B cell (primary cell): ENCODE data around the gene IRGQ. TPM values are rescaled to one million over a fixed set of nuclear protein-coding genes. Genes with fewer than 3 reads are reported as not detected.

Experiments
- ATAC-seq: fragments of 200-7000 bp; cut with Tn5 transposase; one replicate; pipeline ENCODE4 v1.10.0; 2021; ENCODE audit warnings: low read depth, mild to moderate bottlenecking, moderate number of reproducible peaks, moderate library complexity
- CTCF ChIA-PET: fragments of 350-600 bp; sonication (Branson Sonifier 250); formaldehyde crosslinking; loops from one replicate; lab custom pipeline; 2021; ENCODE audit warnings: antibody characterized with exemption, inconsistent platforms; lab: Charles Lee
- POLR2A ChIA-PET: fragments of 350-600 bp; sonication (Branson Sonifier 250); formaldehyde crosslinking; loops from one replicate; lab custom pipeline; 2021; ENCODE audit warnings: antibody characterized with exemption; lab: Charles Lee
- DNase-seq: peaks from one replicate; pipeline ENCODE4 v3.0.0; 2013
- H2AFZ ChIP-seq: 2 replicates; pipeline ENCODE4 v1.6.1; 2012; ENCODE audit warnings: mild to moderate bottlenecking, low read depth, low read length; ENCODE audit not compliant: insufficient read depth, poor library complexity, severe bottlenecking
- H3K27ac ChIP-seq, 2 donors: 1 replicate in 1 of 2; 2 replicates in 1 of 2; pipeline ENCODE4 v1.5.1; 2012 to 2013; ENCODE audit warnings: low read length in 2 of 2, mild to moderate bottlenecking in 2 of 2, moderate library complexity in 1 of 2
- H3K27me3 ChIP-seq, 4 experiments: fragments of 200-600 bp in 1 of 4; sonication (generic) in 1 of 4; replicated peaks in 1 of 4; 1 replicate in 2 of 4; 2 replicates in 2 of 4; pipeline versions ENCODE4 v1.6.1 to v1.7.0; 2013 to 2016; ENCODE audit warnings: low read length in 3 of 4, mild to moderate bottlenecking in 2 of 4, mixed read lengths in 1 of 4, moderate library complexity in 1 of 4; ENCODE audit not compliant: insufficient read depth in 4 of 4, control insufficient read depth in 3 of 4; ENCODE audit errors: control extremely low read depth in 1 of 4
- H3K36me3 ChIP-seq, 2 experiments: replicated peaks in 1 of 2; 1 replicate in 1 of 2; 2 replicates in 1 of 2; pipeline versions ENCODE4 v1.6.1 to v1.7.1; 2013; ENCODE audit warnings: low read length in 1 of 2; ENCODE audit not compliant: insufficient read depth in 2 of 2, control insufficient read depth in 1 of 2; ENCODE audit errors: control extremely low read depth in 1 of 2, extremely low read depth in 1 of 2
- H3K4me1 ChIP-seq, 2 donors: fragments of 200-600 bp in 1 of 2; sonication (generic) in 1 of 2; 1 replicate in 1 of 2; 2 replicates in 1 of 2; pipeline versions ENCODE4 v1.5.1 to v1.6.1; 2013 to 2017; ENCODE audit warnings: low read length in 2 of 2; ENCODE audit not compliant: control insufficient read depth in 2 of 2, insufficient read depth in 2 of 2
- H3K4me2 ChIP-seq: replicated peaks from 2 replicates; pipeline ENCODE3; 2012; ENCODE audit warnings: mild to moderate bottlenecking, low read depth, low read length; ENCODE audit not compliant: poor library complexity, severe bottlenecking
- H3K4me3 ChIP-seq, 5 experiments: fragments of 200-600 bp in 1 of 5; sonication (generic) in 1 of 5; 1 replicate in 3 of 5; 2 replicates in 2 of 5; pipeline versions ENCODE4 v1.5.1 to v1.7.0; 2011 to 2016; ENCODE audit warnings: low read length in 4 of 5, mild to moderate bottlenecking in 4 of 5, low read depth in 2 of 5, control low read depth in 1 of 5, moderate library complexity in 1 of 5; ENCODE audit not compliant: insufficient read depth in 1 of 5; ENCODE audit errors: control extremely low read depth in 1 of 5, extremely low read depth in 1 of 5
- H3K79me2 ChIP-seq: fragments of 200-600 bp; sonication (generic); one replicate; pipeline ENCODE4 v1.6.0; 2016; ENCODE audit warnings: low read length; ENCODE audit not compliant: control insufficient read depth, insufficient read depth
- H3K9ac ChIP-seq: fragments of 200-600 bp; sonication (generic); 2 replicates; pipeline ENCODE4 v1.6.1; 2017; ENCODE audit warnings: mild to moderate bottlenecking, low read length, moderate library complexity
- H3K9me3 ChIP-seq, 3 donors: one replicate each; pipeline versions ENCODE4 v1.6.1 to v1.7.1; 2013; ENCODE audit warnings: low read length in 2 of 3; ENCODE audit not compliant: control insufficient read depth in 2 of 3, insufficient read depth in 1 of 3; ENCODE audit errors: control extremely low read depth in 1 of 3
- H4K20me1 ChIP-seq: 2 replicates; pipeline ENCODE4 v1.6.0; 2012; ENCODE audit warnings: mild to moderate bottlenecking, low read length; ENCODE audit not compliant: insufficient read depth, control insufficient read depth, poor library complexity, severe bottlenecking
- H3K27ac Mint-ChIP-seq: one replicate; pipeline ENCODE4 v1.8.0; 2021; ENCODE audit warnings: mixed read lengths
- H3K27me3 Mint-ChIP-seq: one replicate; pipeline ENCODE4 v1.8.0; 2021; ENCODE audit warnings: mixed read lengths
- H3K4me1 Mint-ChIP-seq: one replicate; pipeline ENCODE4 v1.8.0; 2021; ENCODE audit warnings: mixed read lengths
- H3K4me3 Mint-ChIP-seq: one replicate; pipeline ENCODE4 v1.8.0; 2021; ENCODE audit warnings: mixed read lengths
- H3K9me3 Mint-ChIP-seq: one replicate; pipeline ENCODE4 v1.8.0; 2022; ENCODE audit warnings: mixed read lengths; ENCODE audit not compliant: insufficient read depth
- EZH2 ChIP-seq: IDR thresholded peaks from 2 replicates; pipeline ENCODE4 v1.6.1; 2012; ENCODE audit warnings: borderline replicate concordance, low read depth, mild to moderate bottlenecking, moderate library complexity, low read length; ENCODE audit not compliant: insufficient read depth, poor library complexity, severe bottlenecking
- WGBS: methylation state at CpG from one replicate; pipeline ENCODE4 v1.1.5; 2013; ENCODE audit warnings: missing lambda C conversion rate; ENCODE audit not compliant: insufficient coverage; 5-methylcytosine and 5-hydroxymethylcytosine counted together
- intact Hi-C: fragments of 100-400 bp; cut with micrococcal nuclease; formaldehyde crosslinking; loops from one replicate; pipeline ENCODE4 v1.10.0; 2022
- polyA plus RNA-seq: library from polyadenylated mRNA; depleted of rRNA; stranded (reverse); fragments of >200 nt; gene quantifications from 2 replicates; pipeline ENCODE4 v1.2.3, GENCODE V29; 2012
- total RNA-seq, 2 donors: library from RNA; stranded (reverse); fragments of 120-200 nt in 1 of 2; gene quantifications; 1 replicate in 1 of 2; 2 replicates in 1 of 2; pipeline versions ENCODE4 v1.2.3 to v1.2.4, GENCODE V29; 2013 to 2022
- TF ChIP-seq, protein P1 (sequence below): fragments of 200-600 bp; IDR thresholded peaks from one replicate; pipeline ENCODE4 v1.8.0; 2022; ENCODE audit warnings: antibody characterized with exemption, mild to moderate bottlenecking

The IRGQ gene
- total and polyA plus RNA-seq, 2 donors (not counting 1 experiment from before 2014, with no cell fraction given), result 20.3 to 22.6 TPM

DNA sequence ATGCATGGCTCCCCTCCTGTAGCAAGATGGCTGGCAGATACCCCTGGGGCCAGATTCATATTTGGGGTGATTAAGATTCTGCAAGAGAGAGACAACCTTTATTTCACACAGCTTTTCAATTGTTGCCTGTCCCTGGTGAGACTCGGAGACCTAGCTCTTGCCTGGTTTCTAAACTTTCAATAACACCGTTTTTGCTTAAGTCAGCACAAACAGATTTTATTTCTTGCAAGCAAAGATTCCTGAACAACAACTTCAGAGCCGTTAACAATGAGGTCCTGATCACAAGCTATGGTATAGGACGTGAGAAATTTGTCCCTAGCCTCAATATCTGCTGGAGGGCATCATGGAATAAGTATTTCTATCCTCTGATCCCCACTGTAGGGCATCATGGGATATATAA lies 46.6 kb upstream of the IRGQ start:
- H3K4me2 ChIP-seq, result no peak overlapping the region
- no peaks in the 10 kb centered on the region for H3K79me2 ChIP-seq
- ChIA-PET CTCF (no interaction called here), POLR2A (no interaction called here)
- no peak overlapping the region for H2AFZ ChIP-seq
- H3K4me1 ChIP-seq, result peaks cover 20% of the 10 kb centered on the region in 2 donors
- Mint-ChIP-seq H3K27me3 (peaks cover 26% of the 10 kb centered on the region), H3K4me1 (peaks cover 22% of the 10 kb centered on the region), H3K27ac (no peak overlapping the region), H3K9me3 (no peaks in the 10 kb centered on the region), H3K4me3 (no peak overlapping the region)
- H4K20me1 ChIP-seq, result no peaks in the 10 kb centered on the region
- TF ChIP-seq, protein P1, sequence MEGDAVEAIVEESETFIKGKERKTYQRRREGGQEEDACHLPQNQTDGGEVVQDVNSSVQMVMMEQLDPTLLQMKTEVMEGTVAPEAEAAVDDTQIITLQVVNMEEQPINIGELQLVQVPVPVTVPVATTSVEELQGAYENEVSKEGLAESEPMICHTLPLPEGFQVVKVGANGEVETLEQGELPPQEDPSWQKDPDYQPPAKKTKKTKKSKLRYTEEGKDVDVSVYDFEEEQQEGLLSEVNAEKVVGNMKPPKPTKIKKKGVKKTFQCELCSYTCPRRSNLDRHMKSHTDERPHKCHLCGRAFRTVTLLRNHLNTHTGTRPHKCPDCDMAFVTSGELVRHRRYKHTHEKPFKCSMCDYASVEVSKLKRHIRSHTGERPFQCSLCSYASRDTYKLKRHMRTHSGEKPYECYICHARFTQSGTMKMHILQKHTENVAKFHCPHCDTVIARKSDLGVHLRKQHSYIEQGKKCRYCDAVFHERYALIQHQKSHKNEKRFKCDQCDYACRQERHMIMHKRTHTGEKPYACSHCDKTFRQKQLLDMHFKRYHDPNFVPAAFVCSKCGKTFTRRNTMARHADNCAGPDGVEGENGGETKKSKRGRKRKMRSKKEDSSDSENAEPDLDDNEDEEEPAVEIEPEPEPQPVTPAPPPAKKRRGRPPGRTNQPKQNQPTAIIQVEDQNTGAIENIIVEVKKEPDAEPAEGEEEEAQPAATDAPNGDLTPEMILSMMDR, result no peak
- TF ChIP-seq EZH2, result no peak
- peaks cover 0 to 28% (median 12%) of the 10 kb centered on the region in 4 experiments for H3K27me3 ChIP-seq
- no peaks in the 10 kb centered on the region for H3K36me3 ChIP-seq
- H3K9ac ChIP-seq, result no peak overlapping the region
- H3K4me3 ChIP-seq, result no peak overlapping the region
- peaks cover 0 to 8% (median 0%) of the 10 kb centered on the region in 3 donors for H3K9me3 ChIP-seq
- DNase-seq, result no peak
- no peak for ATAC-seq
- WGBS, result 91% methylated on average over 2 of the region's 4 CpGs
- no peak overlapping the region for H3K27ac ChIP-seq
- intact Hi-C loops, result no loop called here

DNA sequence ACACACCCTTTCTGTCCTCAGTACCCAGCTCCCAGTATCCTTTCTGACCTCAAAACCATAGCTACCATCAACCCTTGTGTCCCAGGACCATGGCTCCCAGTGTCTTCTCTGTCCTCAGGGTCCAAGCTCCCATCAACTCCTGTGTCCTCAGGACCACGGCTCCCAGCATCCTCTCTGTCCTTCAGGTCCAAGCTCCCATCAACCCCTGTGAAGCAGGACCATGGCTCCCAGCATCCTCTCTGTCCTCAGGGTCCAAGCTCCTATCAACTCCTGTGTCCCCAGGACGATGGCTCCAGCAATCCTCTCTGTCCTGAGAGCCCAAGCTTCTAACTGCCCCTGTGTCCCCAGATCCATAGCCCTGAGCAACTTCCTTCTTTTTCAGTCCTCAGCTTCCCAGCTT lies 45.4 kb upstream of the IRGQ start:
- H2AFZ ChIP-seq, result no peak overlapping the region
- H3K4me3 Mint-ChIP-seq, result peak overlapping the region; percentile 73
- intact Hi-C loops, result no loop called here
- peaks cover 0 to 8% (median 0%) of the 10 kb centered on the region in 3 donors for H3K9me3 ChIP-seq
- DNase-seq, result no peak
- H3K36me3 ChIP-seq, result no peaks in the 10 kb centered on the region
- TF ChIP-seq, protein P1, result no peak
- TF ChIP-seq EZH2, result no peak
- H3K9ac ChIP-seq, result no peak overlapping the region
- no peaks in the 10 kb centered on the region for H3K9me3 Mint-ChIP-seq
- peaks cover 22% of the 10 kb centered on the region for H3K4me1 Mint-ChIP-seq
- no peak overlapping the region for H3K27ac ChIP-seq
- H3K4me3 ChIP-seq, result no peak overlapping the region
- peaks cover 31% of the 10 kb centered on the region for H3K27me3 Mint-ChIP-seq
- 75% methylated on average over 1 of the region's 2 CpGs for WGBS
- no peaks in the 10 kb centered on the region for H4K20me1 ChIP-seq
- no peak for ATAC-seq
- ChIA-PET POLR2A (no interaction called here), CTCF (interaction anchor here (0.5 to 1.3 kb wide), 5 partner anchors 11 to 571 kb away, joined by 3 to 7 read pairs (median 4); partner anchors contain the start of gene ZNF227)
- peaks cover 0 to 38% (median 16%) of the 10 kb centered on the region in 4 experiments for H3K27me3 ChIP-seq
- H3K4me1 ChIP-seq, result peaks cover 20% of the 10 kb centered on the region in 2 donors
- H3K4me2 ChIP-seq, result no peak overlapping the region
- H3K27ac Mint-ChIP-seq, result no peak overlapping the region
- H3K79me2 ChIP-seq, result no peaks in the 10 kb centered on the region
